Ecto neural progenitor cell (in vitro differentiated cells): ENCODE measurements around the gene IQCH.

ENCODE experiments used
- DNase-seq: peaks from one replicate; pipeline ENCODE4 v3.0.0-alpha.2; 2018; ENCODE audit warnings: low spot score

The IQCH gene

GRCh38 chr15:67300266-67301025, 45.9 kb downstream of the IQCH start:
- no peak for DNase-seq

GRCh38 chr15:67303490-67304363, 49.1 kb downstream of the IQCH start:
- no peak for DNase-seq

- no peak for DNase-seq
These were observed 50.2 kb downstream of the IQCH start for GRCh38 chr15:67304778-67305177.

GRCh38 chr15:67305506-67305905, 50.9 kb downstream of the IQCH start:
- no peak for DNase-seq

- no peak for DNase-seq
These were observed 52.6 kb downstream of the IQCH start for GRCh38 chr15:67307156-67307555.

- no peak for DNase-seq
These were observed 53.5 kb downstream of the IQCH start for GRCh38 chr15:67307889-67308597.

GRCh38 chr15:67311731-67312130, 57.1 kb downstream of the IQCH start:
- DNase-seq, result no peak

GRCh38 chr15:67319961-67320360, 65.4 kb downstream of the IQCH start:
- no peak for DNase-seq

- no peak for DNase-seq
These were observed 66.8 kb downstream of the IQCH start for GRCh38 chr15:67321352-67321751.

- DNase-seq, result no peak
These were observed 67.9 kb downstream of the IQCH start for GRCh38 chr15:67322481-67322880.

- no peak for DNase-seq
These were observed 72.7 kb downstream of the IQCH start for GRCh38 chr15:67327312-67327711.

- DNase-seq, result no peak
These were observed 73.2 kb downstream of the IQCH start for GRCh38 chr15:67327737-67328136.

- DNase-seq, result no peak
These were observed 75.6 kb downstream of the IQCH start for GRCh38 chr15:67329984-67330733.

- DNase-seq, result no peak
These were observed 77.1 kb downstream of the IQCH start for GRCh38 chr15:67331676-67332075.

- DNase-seq, result no peak
These were observed 80.4 kb downstream of the IQCH start for GRCh38 chr15:67335026-67335425.

- no peak for DNase-seq
These were observed 81.1 kb downstream of the IQCH start for GRCh38 chr15:67335534-67336222.

GRCh38 chr15:67340630-67341029, 86.0 kb downstream of the IQCH start:
- DNase-seq, result no peak

GRCh38 chr15:67341539-67341938, 87.0 kb downstream of the IQCH start:
- DNase-seq, result no peak

- DNase-seq, result no peak
These were observed 88.6 kb downstream of the IQCH start for GRCh38 chr15:67343206-67343605.

- DNase-seq, result no peak
These were observed 95.0 kb downstream of the IQCH start for GRCh38 chr15:67349634-67350033.

- DNase-seq, result no peak
These were observed 95.5 kb downstream of the IQCH start for GRCh38 chr15:67350042-67350441.
